NCI-H526 treated with DMSO at 0.1 percent for 48 hours (cell line): ENCODE results near the gene COTL1.
A peak's percentile ranks its signal among the peaks of the same experiment; 100 is the strongest.

Experiments used
- DNase-seq: peaks from one replicate; lab custom pipeline; 2025; lab: John Stamatoyannopoulos, UW

Gene COTL1, protein sequence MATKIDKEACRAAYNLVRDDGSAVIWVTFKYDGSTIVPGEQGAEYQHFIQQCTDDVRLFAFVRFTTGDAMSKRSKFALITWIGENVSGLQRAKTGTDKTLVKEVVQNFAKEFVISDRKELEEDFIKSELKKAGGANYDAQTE

DNA sequence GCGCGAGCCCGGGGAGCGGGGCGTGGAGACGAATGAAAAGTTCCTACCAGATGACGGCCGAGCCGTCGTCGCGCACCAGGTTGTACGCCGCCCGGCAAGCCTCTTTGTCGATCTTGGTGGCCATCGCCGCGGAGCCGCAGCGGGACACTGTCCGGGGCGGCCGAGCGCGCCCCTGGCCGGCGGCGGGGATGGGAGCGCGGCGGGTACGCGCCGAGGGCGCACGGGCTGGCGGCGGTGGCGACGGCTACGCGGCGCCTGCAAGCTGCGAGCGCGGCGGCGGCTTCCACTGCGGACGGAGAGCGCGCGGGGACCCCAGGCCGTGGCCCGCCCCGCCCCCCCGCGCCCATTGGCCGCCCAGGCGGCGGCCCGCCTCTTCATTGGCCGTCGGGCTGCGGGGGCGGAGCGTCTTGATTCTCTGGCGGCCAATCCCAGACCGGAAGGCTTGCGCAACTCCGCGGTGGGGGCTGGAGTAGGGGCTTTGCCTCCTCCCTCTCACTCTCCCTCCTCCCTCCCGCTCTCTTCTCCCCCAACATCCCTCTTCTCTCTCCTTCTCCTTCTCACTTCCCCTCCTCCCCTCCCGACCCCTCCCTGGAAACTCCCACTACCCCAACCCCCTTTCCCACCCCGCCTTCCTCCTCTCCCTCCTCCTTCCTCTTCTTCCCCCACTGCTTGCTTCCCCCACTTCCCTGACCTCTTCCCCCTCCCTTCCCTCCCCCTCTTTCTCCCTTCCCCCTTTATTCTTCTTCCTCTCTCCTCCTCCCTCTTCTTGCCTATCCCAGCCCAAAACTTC is at the start of gene COTL1:
Gene COTL1, minus strand, starts transcription at position 288 of the 790 bp plus-strand sequence. Its CDS starts 164 bp downstream, at position 124.
- DNase-seq, result peak; percentile 62

DNA sequence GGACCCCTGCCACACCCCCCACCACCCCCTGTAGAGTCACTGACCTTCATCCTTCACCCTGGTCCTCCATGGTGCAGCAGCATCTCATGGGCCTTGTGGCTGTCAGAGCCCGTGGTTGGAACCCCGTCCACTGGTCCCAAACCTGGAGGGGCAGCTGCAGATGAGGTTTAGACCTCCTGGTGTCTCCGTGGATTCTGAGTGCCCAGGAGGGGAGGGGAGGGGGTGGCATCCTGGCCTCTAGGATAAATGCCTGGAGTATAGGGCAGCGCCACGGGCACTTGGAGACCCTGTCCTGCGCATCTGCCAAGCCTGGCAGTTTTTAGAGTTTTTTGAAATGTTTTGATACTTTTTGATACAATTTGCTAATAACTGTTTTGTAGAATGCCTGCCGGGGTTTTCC is 48.0 kb upstream of the COTL1 start:
- no peak for DNase-seq

GRCh38 chr16:84665359-84665758 is 47.5 kb upstream of the COTL1 start:
- no peak for DNase-seq

- DNase-seq, result peak; percentile 81
Measured at GRCh38 chr16:84663433-84664101, 45.7 kb upstream of the COTL1 start.

- DNase-seq, result no peak
Measured at GRCh38 chr16:84662471-84662870, 44.6 kb upstream of the COTL1 start.

DNA sequence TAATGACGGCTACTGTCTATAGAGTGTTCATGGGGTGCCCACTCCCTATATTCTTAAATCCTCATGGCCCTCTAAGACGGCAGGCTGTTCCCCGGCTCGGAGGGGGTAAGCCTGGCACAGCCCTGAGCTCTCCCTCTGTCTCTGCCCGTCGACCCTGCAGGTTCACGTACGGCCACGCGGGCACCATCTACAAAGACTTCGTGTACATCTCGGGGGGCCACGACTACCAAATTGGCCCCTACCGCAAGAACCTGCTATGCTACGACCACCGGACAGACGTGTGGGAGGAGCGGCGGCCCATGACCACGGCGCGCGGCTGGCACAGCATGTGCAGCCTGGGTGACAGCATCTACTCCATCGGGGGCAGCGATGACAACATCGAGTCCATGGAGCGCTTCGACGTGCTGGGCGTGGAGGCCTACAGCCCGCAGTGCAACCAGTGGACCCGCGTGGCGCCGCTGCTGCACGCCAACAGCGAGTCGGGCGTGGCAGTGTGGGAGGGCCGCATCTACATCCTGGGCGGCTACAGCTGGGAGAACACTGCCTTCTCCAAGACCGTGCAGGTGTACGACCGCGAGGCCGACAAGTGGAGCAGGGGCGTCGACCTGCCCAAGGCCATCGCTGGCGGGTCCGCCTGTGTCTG is 43.7 kb upstream of the COTL1 start:
- no peak for DNase-seq

- DNase-seq, result no peak
Measured at GRCh38 chr16:84660973-84661372, 43.1 kb upstream of the COTL1 start.

GRCh38 chr16:84659656-84660300 is 41.9 kb upstream of the COTL1 start:
- no peak for DNase-seq

- no peak for DNase-seq
Measured at GRCh38 chr16:84658690-84659089, 40.8 kb upstream of the COTL1 start.

DNA sequence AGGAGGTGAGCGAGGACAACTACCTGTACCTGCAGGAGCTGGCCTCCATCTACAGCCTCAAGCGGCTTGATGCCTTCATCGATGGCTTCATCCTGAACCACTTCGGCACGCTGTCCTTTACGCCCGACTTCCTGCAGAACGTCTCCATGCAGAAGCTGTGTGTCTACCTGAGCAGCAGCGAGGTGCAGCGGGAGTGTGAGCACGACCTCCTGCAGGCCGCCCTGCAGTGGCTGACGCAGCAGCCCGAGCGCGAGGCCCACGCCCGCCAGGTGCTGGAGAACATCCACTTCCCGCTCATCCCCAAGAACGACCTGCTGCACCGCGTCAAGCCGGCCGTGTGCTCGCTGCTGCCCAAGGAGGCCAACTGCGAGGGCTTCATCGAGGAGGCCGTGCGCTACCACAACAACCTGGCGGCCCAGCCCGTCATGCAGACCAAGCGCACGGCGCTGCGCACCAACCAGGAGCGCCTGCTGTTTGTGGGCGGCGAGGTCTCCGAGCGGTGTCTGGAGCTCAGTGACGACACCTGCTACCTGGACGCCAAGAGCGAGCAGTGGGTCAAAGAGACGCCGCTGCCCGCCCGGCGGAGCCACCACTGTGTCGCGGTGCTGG is 39.5 kb upstream of the COTL1 start:
- DNase-seq, result no peak

GRCh38 chr16:84656649-84657048 is 38.8 kb upstream of the COTL1 start:
- DNase-seq, result no peak

GRCh38 chr16:84654998-84655397 is 37.1 kb upstream of the COTL1 start:
- DNase-seq, result no peak

- no peak for DNase-seq
Measured at GRCh38 chr16:84654238-84654637, 36.4 kb upstream of the COTL1 start.

DNA sequence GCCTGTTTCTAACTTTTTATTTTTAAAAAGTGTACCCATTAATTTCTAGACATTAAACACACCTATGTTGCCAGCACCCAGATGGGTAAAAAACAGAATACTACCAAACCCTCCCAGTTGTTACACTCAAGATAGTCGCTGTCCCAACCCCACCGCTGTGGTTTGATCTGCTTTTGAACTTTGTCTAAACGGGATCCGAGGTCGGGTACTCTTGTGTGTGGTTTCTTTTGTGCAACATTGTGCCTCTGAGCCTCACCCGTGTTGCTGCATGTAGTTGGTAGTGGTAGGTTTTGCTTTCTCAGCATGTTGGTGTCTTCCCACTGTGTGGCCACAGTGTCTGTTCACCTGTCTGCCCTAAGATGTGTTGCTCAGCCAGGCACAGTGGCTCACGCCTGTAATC is 34.7 kb upstream of the COTL1 start:
- DNase-seq, result no peak

DNA sequence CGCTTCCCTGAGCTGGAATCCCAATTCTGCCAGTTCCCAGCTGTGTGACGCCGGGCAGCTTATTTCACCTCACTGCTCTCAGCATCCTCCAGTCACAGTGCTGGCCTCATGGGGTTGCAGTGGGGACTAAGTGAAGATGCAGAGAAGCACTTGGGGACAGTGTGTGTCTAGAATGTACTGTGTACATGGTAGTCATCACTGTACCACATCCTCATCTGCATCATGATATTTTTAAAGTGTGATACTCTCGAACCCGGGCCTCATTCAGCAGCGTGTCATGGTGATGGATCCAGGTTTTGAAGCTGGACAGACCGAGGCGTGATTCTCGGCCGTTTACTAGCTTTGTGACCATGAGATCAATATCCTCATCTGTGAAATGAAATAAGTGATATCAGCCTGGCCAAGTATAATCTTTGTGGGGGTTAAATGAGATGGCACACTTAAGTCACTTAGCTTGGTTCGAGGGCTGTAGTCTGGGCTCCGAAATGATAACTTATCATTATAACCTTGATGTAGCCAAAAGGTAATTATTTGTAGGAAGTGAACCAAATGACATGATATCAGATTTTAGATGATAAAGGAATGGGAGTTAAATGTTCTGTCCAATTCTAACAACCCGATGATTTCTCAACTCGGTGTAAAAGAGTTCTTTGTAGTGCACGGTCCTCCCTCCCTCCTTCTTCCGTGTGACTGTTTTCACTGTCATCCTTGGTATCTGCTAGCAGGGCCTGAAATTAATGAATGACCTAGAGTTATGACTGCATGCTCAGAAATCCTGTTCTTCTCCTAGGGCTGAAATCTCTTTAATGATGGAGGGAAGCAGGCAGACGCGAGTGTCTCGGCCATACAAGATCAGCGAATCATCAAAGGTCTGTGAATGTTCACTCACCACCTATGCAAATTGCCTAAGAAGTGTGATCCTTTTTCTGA is 32.4 kb upstream of the COTL1 start:
- DNase-seq, result no peak

DNA sequence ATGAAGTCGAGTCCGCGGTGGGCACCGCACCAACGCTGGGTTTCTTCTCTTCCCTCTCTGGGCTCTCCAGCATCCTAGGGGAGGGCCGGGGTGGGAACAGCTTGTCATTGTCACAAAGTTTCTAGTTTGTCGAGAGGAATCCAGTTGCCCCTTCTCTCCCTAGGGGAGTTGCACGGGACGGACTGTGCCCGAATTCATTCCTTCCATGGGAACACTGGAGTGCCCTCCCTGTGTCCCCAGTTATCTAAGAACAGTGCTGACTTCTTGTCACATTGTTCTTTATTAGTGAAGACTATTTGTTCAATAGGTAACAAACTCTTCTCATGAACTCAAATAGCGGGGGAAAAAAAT is 31.6 kb upstream of the COTL1 start:
- no peak for DNase-seq

GRCh38 chr16:84648595-84649510 is 31.0 kb upstream of the COTL1 start:
- DNase-seq, result no peak

DNA sequence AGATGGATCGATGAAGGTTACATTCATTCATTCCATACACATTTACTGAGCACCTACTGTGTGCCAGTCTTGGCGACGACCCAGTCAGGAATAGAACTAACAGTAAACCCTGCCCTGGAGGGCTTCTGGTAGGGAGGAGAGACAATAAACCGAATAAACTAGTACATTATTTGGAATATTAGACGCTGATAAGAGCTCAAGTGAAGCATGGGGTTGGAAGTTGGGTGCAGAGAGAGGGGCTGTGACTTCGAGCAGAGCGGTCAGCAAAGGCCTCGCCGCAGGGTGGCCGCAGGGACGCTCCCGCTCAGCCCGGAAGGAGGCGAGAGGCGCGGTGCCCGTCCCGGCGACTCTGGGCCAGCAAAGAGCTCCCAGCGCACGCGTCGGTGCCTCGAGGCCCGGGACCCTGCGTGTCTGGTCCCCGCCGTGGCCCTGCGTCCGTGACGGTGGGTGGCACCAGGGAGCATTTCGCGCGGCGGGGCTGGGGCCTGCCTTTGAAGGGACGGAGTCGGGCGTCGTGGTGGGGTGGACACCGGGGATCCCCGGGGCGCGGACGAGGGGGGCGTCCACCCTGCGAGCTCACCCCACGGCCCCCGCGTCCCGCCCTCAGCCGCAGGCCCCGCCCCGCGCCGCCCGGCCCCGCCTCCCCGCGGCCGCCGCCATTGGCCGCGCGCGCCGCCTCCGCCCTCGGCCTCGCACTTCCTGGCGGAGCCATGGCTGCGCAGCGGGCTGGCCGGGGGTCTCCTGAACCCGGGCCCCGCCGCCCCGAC is 30.1 kb upstream of the COTL1 start, which contains the start of gene KLHL36:
Gene KLHL36, plus strand, starts transcription at position 684 of the 767 bp plus-strand sequence. CDS start 2,357 bp downstream, outside the sequence.
- DNase-seq, result no peak

DNA sequence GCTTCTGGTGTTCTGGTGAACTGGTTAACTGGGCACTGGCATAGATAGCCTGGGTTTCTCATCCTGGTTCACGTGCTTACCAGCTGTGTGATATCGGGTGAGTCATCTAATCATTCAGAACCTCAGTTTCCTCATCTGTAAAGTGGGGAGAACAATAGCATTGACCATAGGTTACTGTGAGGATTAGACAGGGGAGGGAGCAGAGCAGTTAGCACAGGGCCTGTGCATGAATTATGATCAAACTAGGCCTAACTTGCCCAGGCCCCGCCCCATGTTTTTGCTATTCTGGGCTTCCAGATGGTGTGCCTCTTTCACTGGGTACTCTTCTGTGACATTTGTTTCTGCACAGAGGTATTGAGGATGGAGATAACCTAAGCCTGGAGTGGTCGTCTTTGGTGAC is 25.8 kb upstream of the COTL1 start:
- no peak for DNase-seq
